ENCODE measurements around the gene WDR77. TPM values are rescaled to one million over a fixed set of nuclear protein-coding genes. Genes with fewer than 3 reads are reported as not detected.

WDR77 gene
- total and polyA plus RNA-seq, 2 of the 13 experiments (the other 11 are each of a cell fraction or from before 2014, with no cell fraction given): 90.6 to 108 TPM

DNA sequence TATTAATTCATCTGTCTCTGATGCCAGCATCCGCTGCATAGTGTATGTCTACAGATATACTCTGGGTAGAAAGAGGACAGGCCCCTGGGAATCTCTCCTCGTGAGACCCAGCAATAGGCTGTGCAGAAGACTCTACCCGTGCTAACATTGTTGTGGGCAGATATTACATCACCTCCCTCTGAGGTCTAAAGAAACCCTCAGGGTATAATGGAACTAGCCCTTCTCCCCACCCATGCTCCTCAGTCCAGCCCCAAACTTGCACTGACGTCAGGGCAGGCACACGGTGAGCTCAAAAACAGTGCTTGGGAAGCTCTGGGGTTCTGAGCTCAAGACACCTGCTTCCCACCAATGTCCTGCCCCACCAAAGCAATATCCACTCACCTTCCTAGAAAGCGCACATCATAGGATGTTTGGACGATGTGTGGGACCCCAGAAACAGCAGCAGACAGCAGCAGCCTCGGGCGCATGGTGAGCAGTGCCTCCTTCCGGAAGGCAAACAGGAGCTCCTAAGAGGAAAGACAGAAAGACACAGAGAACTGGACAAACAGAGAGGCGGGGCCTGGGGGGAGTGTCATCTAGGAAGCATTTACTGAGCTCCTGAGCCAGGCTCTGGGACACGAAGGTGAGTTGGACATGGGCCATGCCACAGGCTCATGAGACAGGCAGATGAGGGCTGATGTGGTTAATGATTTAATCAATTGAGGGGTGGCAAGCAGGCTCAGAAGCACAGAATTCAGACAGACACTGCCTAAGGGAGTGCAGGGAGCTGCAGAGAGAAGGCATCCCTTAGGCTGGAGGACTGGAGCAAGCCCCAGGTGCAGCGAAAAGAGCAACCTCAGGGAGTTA lies 26.3 kb downstream of the WDR77 start (continued):
- TF ChIP-seq, protein P1, sequence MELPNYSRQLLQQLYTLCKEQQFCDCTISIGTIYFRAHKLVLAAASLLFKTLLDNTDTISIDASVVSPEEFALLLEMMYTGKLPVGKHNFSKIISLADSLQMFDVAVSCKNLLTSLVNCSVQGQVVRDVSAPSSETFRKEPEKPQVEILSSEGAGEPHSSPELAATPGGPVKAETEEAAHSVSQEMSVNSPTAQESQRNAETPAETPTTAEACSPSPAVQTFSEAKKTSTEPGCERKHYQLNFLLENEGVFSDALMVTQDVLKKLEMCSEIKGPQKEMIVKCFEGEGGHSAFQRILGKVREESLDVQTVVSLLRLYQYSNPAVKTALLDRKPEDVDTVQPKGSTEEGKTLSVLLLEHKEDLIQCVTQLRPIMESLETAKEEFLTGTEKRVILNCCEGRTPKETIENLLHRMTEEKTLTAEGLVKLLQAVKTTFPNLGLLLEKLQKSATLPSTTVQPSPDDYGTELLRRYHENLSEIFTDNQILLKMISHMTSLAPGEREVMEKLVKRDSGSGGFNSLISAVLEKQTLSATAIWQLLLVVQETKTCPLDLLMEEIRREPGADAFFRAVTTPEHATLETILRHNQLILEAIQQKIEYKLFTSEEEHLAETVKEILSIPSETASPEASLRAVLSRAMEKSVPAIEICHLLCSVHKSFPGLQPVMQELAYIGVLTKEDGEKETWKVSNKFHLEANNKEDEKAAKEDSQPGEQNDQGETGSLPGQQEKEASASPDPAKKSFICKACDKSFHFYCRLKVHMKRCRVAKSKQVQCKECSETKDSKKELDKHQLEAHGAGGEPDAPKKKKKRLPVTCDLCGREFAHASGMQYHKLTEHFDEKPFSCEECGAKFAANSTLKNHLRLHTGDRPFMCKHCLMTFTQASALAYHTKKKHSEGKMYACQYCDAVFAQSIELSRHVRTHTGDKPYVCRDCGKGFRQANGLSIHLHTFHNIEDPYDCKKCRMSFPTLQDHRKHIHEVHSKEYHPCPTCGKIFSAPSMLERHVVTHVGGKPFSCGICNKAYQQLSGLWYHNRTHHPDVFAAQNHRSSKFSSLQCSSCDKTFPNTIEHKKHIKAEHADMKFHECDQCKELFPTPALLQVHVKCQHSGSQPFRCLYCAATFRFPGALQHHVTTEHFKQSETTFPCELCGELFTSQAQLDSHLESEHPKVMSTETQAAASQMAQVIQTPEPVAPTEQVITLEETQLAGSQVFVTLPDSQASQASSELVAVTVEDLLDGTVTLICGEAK (IDR thresholded peaks at IDR 0.05): no peak
- TF ChIP-seq, protein P1 (CRISPR knock-in tag; IDR thresholded peaks at IDR 0.05): no peak
- 0 out of 2 replicates have a peak, but pooled peaks have one; percentile 58 for TF ChIP-seq ZNF747 (CRISPR knock-in tag; IDR thresholded peaks at IDR 0.05; ENCODE audit: borderline replicate concordance)
- no peak for TF ChIP-seq ZNF562 (CRISPR knock-in tag; IDR thresholded peaks at IDR 0.05; ENCODE audit: borderline replicate concordance)
- no peak for TF ChIP-seq SAFB2 (CRISPR knock-in tag; IDR thresholded peaks at IDR 0.05; ENCODE audit: borderline replicate concordance, low read depth)
- no peak for TF ChIP-seq ZNF367 (CRISPR knock-in tag; IDR thresholded peaks at IDR 0.05; ENCODE audit: borderline replicate concordance)
- no peak for TF ChIP-seq NCOA2 (CRISPR knock-in tag; IDR thresholded peaks at IDR 0.05)
- TF ChIP-seq, protein P2, sequence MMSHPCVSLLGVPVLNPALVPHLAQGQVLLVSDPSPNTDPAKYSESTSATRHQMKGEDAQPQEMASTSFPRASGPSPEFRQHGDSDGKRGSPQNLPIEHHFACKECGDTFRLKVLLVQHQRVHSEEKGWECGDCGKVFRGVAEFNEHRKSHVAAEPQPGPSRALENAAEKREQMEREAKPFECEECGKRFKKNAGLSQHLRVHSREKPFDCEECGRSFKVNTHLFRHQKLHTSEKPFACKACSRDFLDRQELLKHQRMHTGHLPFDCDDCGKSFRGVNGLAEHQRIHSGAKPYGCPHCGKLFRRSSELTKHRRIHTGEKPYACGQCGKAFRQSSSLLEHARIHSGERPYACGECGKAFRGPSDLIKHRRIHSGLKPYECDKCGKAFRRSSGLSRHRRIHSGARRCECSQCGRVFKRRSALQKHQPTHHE (CRISPR knock-in tag; IDR thresholded peaks at IDR 0.05; ENCODE audit: borderline replicate concordance): no peak
- TF ChIP-seq POLR2AphosphoS2 (IDR thresholded peaks at IDR 0.05; ENCODE audit: low read depth, low read length): no peak
- TF ChIP-seq MLLT10 (CRISPR knock-in tag; IDR thresholded peaks at IDR 0.05): no peak
- TF ChIP-seq NFRKB (IDR thresholded peaks at IDR 0.05): no peak
- no peak for TF ChIP-seq ZNF3 (CRISPR knock-in tag; IDR thresholded peaks at IDR 0.05)
- peak; percentile 45; the same call in 1 of the 2 replicates for TF ChIP-seq ELF1 (CRISPR knock-in tag; IDR thresholded peaks at IDR 0.05)
- TF ChIP-seq PHF21A (CRISPR knock-in tag; IDR thresholded peaks at IDR 0.05): peak; percentile 66; the same call in 1 of the 2 replicates
- TF ChIP-seq TCF7L2 (IDR thresholded peaks at IDR 0.05; ENCODE audit: low read depth, low read length): no peak
- TF ChIP-seq RELA (CRISPR knock-in tag; IDR thresholded peaks at IDR 0.05): no peak
- no peak for TF ChIP-seq RFX3 (CRISPR knock-in tag; IDR thresholded peaks at IDR 0.05)
- no peak for TF ChIP-seq SRF (IDR thresholded peaks at IDR 0.05; ENCODE audit: low read depth, low read length)
- no peak for TF ChIP-seq RBM39 (IDR thresholded peaks at IDR 0.05; ENCODE audit: low read depth, low read length, poor library complexity, severe bottlenecking)
- TF ChIP-seq SAP130 (CRISPR knock-in tag; IDR thresholded peaks at IDR 0.05; ENCODE audit: low read depth): peak; percentile 76
- TF ChIP-seq ZNF564 (CRISPR knock-in tag; IDR thresholded peaks at IDR 0.05): no peak
- TF ChIP-seq, protein P3, sequence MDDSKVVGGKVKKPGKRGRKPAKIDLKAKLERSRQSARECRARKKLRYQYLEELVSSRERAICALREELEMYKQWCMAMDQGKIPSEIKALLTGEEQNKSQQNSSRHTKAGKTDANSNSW (CRISPR knock-in tag; IDR thresholded peaks at IDR 0.05; ENCODE audit: borderline replicate concordance): no peak

All from HepG2 (cell line).